ENCODE measurements around the gene GNPNAT1. TPM values are rescaled to one million over a fixed set of nuclear protein-coding genes. Genes with fewer than 3 reads are reported as not detected.

The GNPNAT1 gene
- total RNA-seq (10 to 100 TPM in 6 of 7 donors, 1 to 10 TPM in 1; 9.9 to 24.8 (median 16.5) TPM), polyA plus RNA-seq (10 to 100 TPM; 11.0 to 29.8 TPM)
- long read RNA-seq, donor 1, transcript GNPNAT1-201 (6 exons, 3,860 nt) = major isoform, 38 of 47 reads
- long read RNA-seq, donor 1, partial matches to known transcripts = 2 of 47 reads
- long read RNA-seq, donor 1, other reads (novel, unspliced or antisense) = 7 of 47 reads
- long read RNA-seq, donor 2, transcript GNPNAT1-201 (6 exons, 3,860 nt) = major isoform, 9 of 9 reads
- long read RNA-seq, donor 2, partial matches to known transcripts = 0 of 9 reads
- long read RNA-seq, donor 2, other reads (novel, unspliced or antisense) = 0 of 9 reads
- long read RNA-seq, donor 3, transcript GNPNAT1-201 (6 exons, 3,860 nt) = major isoform, 28 of 36 reads
- long read RNA-seq, donor 3, partial matches to known transcripts = 0 of 36 reads
- long read RNA-seq, donor 3, other reads (novel, unspliced or antisense) = 8 of 36 reads

GRCh38 chr14:52791223-52792096, at the start of gene GNPNAT1:
GNPNAT1 (minus strand) TSS chr14:52791607; CDS start chr14:52784650, 6,957 bp downstream.
- intact Hi-C loops (cut with DNase I) = no loop called here
- H3K36me3 ChIP-seq = no peaks in the 10 kb centered on the region
- peak within 1 kb of the TSS; percentile 43 to 88 for H3K27ac ChIP-seq
- DNase-seq = peak; percentile 81 to 91 (median 87)
- no peak for TF ChIP-seq CTCF (IDR thresholded peaks at IDR 0.05)
- TF ChIP-seq POLR2A (IDR thresholded peaks at IDR 0.05) = peak; percentile 53
- TF ChIP-seq EP300 (IDR thresholded peaks at IDR 0.05) = no peak
- H3K4me3 ChIP-seq = peak within 1 kb of the TSS; percentile 77
- H3K9me3 ChIP-seq = no peaks in the 10 kb centered on the region
- H3K27me3 ChIP-seq = no peaks in the 10 kb centered on the region
- 0 to 1% (median 1%) methylated on average over 37 to 74 of the region's 74 CpGs for WGBS, 3 donors
- peaks cover 1% of the 10 kb centered on the region for H3K4me1 ChIP-seq (ENCODE audit: insufficient read depth)

DNA sequence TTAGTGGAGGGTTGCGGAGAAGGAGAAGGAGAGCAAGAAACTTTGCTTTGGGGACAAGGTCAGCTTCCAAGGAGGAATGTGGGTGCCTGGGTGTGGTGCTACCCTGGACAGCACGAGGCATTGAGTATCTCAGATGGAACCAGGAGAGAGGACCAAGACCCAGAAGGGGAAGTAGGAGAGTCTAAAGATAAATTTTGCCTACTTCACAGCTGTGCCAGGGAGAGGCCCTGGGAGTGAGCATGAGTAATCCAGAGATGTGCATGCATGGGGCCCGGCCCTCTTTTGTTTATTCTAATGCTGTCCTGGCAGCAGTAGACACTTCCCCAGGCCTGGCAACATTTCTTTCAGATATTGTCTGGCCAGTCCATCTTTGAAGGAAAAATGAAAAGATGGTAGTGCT, 49.5 kb upstream of the GNPNAT1 start:
- Histone ChIP-seq H3K27me3 (no peaks in the 10 kb centered on the region), H3K9me3 (no peaks in the 10 kb centered on the region), H3K27ac (no peak overlapping the region), H3K36me3 (no peaks in the 10 kb centered on the region), H3K4me3 (no peak overlapping the region), H3K4me1 (ENCODE audit: insufficient read depth) (peaks cover 4% of the 10 kb centered on the region)
- TF ChIP-seq POLR2A (IDR thresholded peaks at IDR 0.05) (no peak), EP300 (IDR thresholded peaks at IDR 0.05) (no peak), CTCF (IDR thresholded peaks at IDR 0.05) (no peak)
- WGBS, 3 donors = 59 to 66% (median 62%) methylated on average over 3 of the region's 3 CpGs
- no peak for DNase-seq
- intact Hi-C loops (cut with DNase I) = no loop called here

DNA sequence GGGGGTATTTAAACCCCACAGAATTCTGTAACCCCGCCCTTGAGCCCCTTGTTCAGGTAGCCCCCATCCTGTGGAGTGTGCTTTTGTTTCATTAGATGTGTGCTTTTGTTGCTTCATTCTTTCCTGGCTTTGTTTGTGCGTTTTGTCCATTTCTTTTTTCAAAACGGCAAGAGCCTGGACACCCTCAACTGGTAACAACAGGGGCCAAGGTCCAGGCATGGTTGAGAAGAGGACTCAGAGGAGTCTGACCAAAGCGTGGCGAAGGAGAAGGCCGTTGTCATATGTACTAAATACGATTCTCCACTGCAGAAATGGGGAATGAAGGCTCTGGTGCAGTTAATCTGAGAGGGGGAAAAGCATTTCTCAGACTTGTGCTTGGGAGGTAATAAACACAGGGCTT, 46.0 kb upstream of the GNPNAT1 start:
- intact Hi-C loops (cut with DNase I) = no loop called here
- H3K27me3 ChIP-seq = no peaks in the 10 kb centered on the region
- H3K36me3 ChIP-seq = no peaks in the 10 kb centered on the region
- no peak for TF ChIP-seq CTCF (IDR thresholded peaks at IDR 0.05)
- no peaks in the 10 kb centered on the region for H3K4me1 ChIP-seq (ENCODE audit: insufficient read depth)
- H3K9me3 ChIP-seq = no peaks in the 10 kb centered on the region
- WGBS, 3 donors = 92 to 93% (median 93%) methylated on average over 7 of the region's 7 CpGs
- no peak for DNase-seq
- H3K27ac ChIP-seq = no peak overlapping the region
- H3K4me3 ChIP-seq = no peak overlapping the region

DNA sequence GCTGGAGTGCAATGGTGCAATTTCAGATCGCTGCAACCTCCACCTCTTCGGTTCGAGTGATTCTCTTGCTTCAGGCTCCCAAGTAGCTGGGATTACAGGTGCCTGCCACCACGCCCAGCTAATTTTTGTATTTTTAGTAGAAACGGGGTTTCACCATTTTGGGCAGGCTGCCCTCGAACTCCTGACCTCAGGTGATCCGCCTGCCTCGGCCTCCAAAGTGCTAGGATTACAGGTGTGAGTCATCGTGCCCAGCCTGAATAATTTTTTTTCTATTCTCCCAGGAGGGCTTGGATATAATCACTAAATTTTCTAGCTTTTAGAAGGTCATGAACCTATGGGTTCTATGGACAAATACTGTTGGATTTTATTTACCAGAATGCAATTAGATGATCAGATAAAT, 44.7 kb upstream of the GNPNAT1 start:
- H3K4me3 ChIP-seq = no peak overlapping the region
- intact Hi-C loops (cut with DNase I) = no loop called here

More for the DNA sequence above, 44.7 kb upstream of the GNPNAT1 start:
- no peaks in the 10 kb centered on the region for H3K27me3 ChIP-seq
- no peaks in the 10 kb centered on the region for H3K9me3 ChIP-seq
- H3K4me1 ChIP-seq (ENCODE audit: insufficient read depth) = no peaks in the 10 kb centered on the region
- TF ChIP-seq POLR2A (IDR thresholded peaks at IDR 0.05) (no peak), CTCF (IDR thresholded peaks at IDR 0.05) (no peak), EP300 (IDR thresholded peaks at IDR 0.05) (no peak)
- H3K36me3 ChIP-seq = no peaks in the 10 kb centered on the region
- WGBS, 3 donors = 94 to 96% (median 95%) methylated on average over 9 of the region's 9 CpGs
- no peak overlapping the region for H3K27ac ChIP-seq
- no peak for DNase-seq

All from ovary (tissue), 10 donors.